HepG2 (cell line): ENCODE results near the gene ARHGEF10L. TPM values are rescaled to one million over a fixed set of nuclear protein-coding genes. Genes with fewer than 3 reads are reported as not detected.
A peak's percentile ranks its signal among the peaks of the same experiment; 100 is the strongest.

Experiments
- ARNT2 ChIP-seq: sonication (generic); formaldehyde crosslinking; IDR thresholded peaks from 2 replicates; pipeline ENCODE4 v1.8.0; 2022; ENCODE audit warnings: mild to moderate bottlenecking, low read depth, missing genetic modification reagents, moderate library complexity
- CHD2 ChIP-seq: IDR thresholded peaks from 2 replicates; pipeline ENCODE4 v1.6.1; 2011; ENCODE audit warnings: low read depth, low read length, improper control_type of control experiment
- ELF3 ChIP-seq: IDR thresholded peaks from 2 replicates; pipeline ENCODE4 v1.6.1; 2016; ENCODE audit warnings: missing genetic modification reagents, missing compliant biosample characterization
- FOXP1 ChIP-seq, 2 experiments: fragments of 450-650 bp in 1 of 2; IDR thresholded peaks; 2 replicates each; pipeline ENCODE4 v1.6.1; 2017 to 2018; ENCODE audit warnings: antibody characterized with exemption in 1 of 2
- HNF4G ChIP-seq, 2 experiments: sonication (generic) in 1 of 2; formaldehyde crosslinking in 1 of 2; IDR thresholded peaks; 2 replicates each; pipeline versions ENCODE4 v1.4.0 to v1.6.1; 2011 to 2020; ENCODE audit warnings: borderline replicate concordance in 2 of 2, low read depth in 2 of 2, mild to moderate bottlenecking in 2 of 2, low read length in 1 of 2, missing genetic modification reagents in 1 of 2, moderate library complexity in 1 of 2
- HNRNPL ChIP-seq: fragments of 200-400 bp; formaldehyde crosslinking; IDR thresholded peaks from 2 replicates; pipeline ENCODE4 v1.6.1; 2017; ENCODE audit warnings: mild to moderate bottlenecking, low read depth, low read length
- HOMEZ ChIP-seq: IDR thresholded peaks from 2 replicates; pipeline ENCODE4 v1.6.1; 2016; ENCODE audit warnings: low read depth
- MED8 ChIP-seq: sonication (generic); formaldehyde crosslinking; IDR thresholded peaks from 2 replicates; pipeline ENCODE4 v1.8.1; 2023; ENCODE audit warnings: mild to moderate bottlenecking, missing genetic modification reagents; ENCODE audit not compliant: insufficient replicate concordance
- TBX3 ChIP-seq: fragments of 450-650 bp; IDR thresholded peaks from 2 replicates; pipeline ENCODE4 v1.6.1; 2017; ENCODE audit warnings: antibody characterized with exemption, mild to moderate bottlenecking, inconsistent platforms, borderline replicate concordance
- ZGPAT ChIP-seq: IDR thresholded peaks from 2 replicates; pipeline ENCODE4 v1.6.1; 2016; ENCODE audit warnings: mild to moderate bottlenecking
- ZNF205 ChIP-seq: IDR thresholded peaks from 2 replicates; pipeline ENCODE4 v1.6.1; 2018; ENCODE audit warnings: missing biosample characterization, missing genetic modification reagents
- ZNF281 ChIP-seq: sonication (generic); formaldehyde crosslinking; IDR thresholded peaks from 2 replicates; pipeline ENCODE4 v1.4.0; 2020; ENCODE audit warnings: missing genetic modification reagents, borderline replicate concordance
- ZNF282 ChIP-seq: fragments of 450-650 bp; IDR thresholded peaks from 2 replicates; pipeline ENCODE4 v1.6.1; 2018; ENCODE audit not compliant: partially characterized antibody
- ZNF510 ChIP-seq: sonication (generic); formaldehyde crosslinking; IDR thresholded peaks from 2 replicates; pipeline ENCODE4 v1.4.0; 2020; ENCODE audit warnings: low read depth, mild to moderate bottlenecking, missing genetic modification reagents
- ZNF557 ChIP-seq: sonication (generic); formaldehyde crosslinking; IDR thresholded peaks from 2 replicates; pipeline ENCODE4 v1.4.0; 2020; ENCODE audit warnings: missing genetic modification reagents
- ZNF567 ChIP-seq: sonication (generic); formaldehyde crosslinking; IDR thresholded peaks from 2 replicates; pipeline ENCODE4 v1.8.1; 2023; ENCODE audit warnings: mild to moderate bottlenecking, missing genetic modification reagents, borderline replicate concordance
- ZNF7 ChIP-seq: IDR thresholded peaks from 2 replicates; pipeline ENCODE4 v1.6.1; 2016; ENCODE audit warnings: missing biosample characterization, missing genetic modification reagents
- polyA plus RNA-seq, 8 experiments: library from polyadenylated mRNA; depleted of rRNA in 3 of 8; stranded (reverse) in 7 of 8; unstranded in 1 of 8; fragments of >200 nt; fragmentation: Illumina TruSeq in 4 of 8; extraction: Trizol in 4 of 8; gene quantifications; 2 replicates each; pipeline versions ENCODE4 v1.2.1 to v1.2.3, GENCODE V29; 2011 to 2016; ENCODE audit warnings: low read depth in 4 of 8, missing spikeins in 1 of 8, mixed read lengths in 1 of 8; ENCODE audit not compliant: insufficient read depth in 1 of 8
- total RNA-seq, 5 experiments: library from RNA; depleted of rRNA; stranded (reverse); fragments of >200 nt; fragmentation: Illumina TruSeq; extraction: Trizol; gene quantifications; 2 replicates each; pipeline ENCODE4 v1.2.3, GENCODE V29; 2016; ENCODE audit warnings: low read depth in 1 of 5
- TF ChIP-seq, protein P1 (sequence below): sonication (generic); formaldehyde crosslinking; conservative IDR thresholded peaks from 2 replicates; pipeline ENCODE4 v1.8.0; 2022; ENCODE audit warnings: missing genetic modification reagents
- TF ChIP-seq, protein P2 (sequence below): sonication (generic); formaldehyde crosslinking; IDR thresholded peaks from 2 replicates; pipeline ENCODE4 v1.4.0; 2020; ENCODE audit warnings: low read depth, missing genetic modification reagents

The ARHGEF10L gene
- total and polyA plus RNA-seq, 2 of the 13 experiments (the other 11 are each of a cell fraction or from before 2014, with no cell fraction given) = 46.5 to 78.3 TPM

GRCh38 chr1:17498214-17498613 is 41.3 kb upstream of the ARHGEF10L start (continued):
- TF ChIP-seq HNF4G (IDR thresholded peaks at IDR 0.05; ENCODE audit: borderline replicate concordance, low read depth, low read length) (peak; percentile 45; the same call in 1 of the 2 replicates), HNF4G (CRISPR knock-in tag; IDR thresholded peaks at IDR 0.05; ENCODE audit: borderline replicate concordance, low read depth) (no peak), ARNT2 (no peak), MED8 (CRISPR knock-in tag) (no peak), ZGPAT (no peak), ZNF510 (CRISPR knock-in tag) (no peak), ZNF557 (CRISPR knock-in tag) (no peak), ZNF7 (CRISPR knock-in tag) (no peak), HNRNPL (no peak), ELF3 (no peak), TBX3 (peak; percentile 51; the same call in 1 of the 2 replicates), ZNF281 (CRISPR knock-in tag) (no peak), ZNF205 (CRISPR knock-in tag) (no peak), ZNF567 (no peak), FOXP1 (IDR thresholded peaks at IDR 0.05) (no peak), FOXP1 (CRISPR knock-in tag; IDR thresholded peaks at IDR 0.05) (peak; percentile 31; the same call in 1 of the 2 replicates), HOMEZ (no peak), CHD2 (no peak), ZNF282 (no peak)
- TF ChIP-seq, protein P1, sequence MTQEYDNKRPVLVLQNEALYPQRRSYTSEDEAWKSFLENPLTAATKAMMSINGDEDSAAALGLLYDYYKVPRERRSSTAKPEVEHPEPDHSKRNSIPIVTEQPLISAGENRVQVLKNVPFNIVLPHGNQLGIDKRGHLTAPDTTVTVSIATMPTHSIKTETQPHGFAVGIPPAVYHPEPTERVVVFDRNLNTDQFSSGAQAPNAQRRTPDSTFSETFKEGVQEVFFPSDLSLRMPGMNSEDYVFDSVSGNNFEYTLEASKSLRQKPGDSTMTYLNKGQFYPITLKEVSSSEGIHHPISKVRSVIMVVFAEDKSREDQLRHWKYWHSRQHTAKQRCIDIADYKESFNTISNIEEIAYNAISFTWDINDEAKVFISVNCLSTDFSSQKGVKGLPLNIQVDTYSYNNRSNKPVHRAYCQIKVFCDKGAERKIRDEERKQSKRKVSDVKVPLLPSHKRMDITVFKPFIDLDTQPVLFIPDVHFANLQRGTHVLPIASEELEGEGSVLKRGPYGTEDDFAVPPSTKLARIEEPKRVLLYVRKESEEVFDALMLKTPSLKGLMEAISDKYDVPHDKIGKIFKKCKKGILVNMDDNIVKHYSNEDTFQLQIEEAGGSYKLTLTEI = no peak
- TF ChIP-seq, protein P2, sequence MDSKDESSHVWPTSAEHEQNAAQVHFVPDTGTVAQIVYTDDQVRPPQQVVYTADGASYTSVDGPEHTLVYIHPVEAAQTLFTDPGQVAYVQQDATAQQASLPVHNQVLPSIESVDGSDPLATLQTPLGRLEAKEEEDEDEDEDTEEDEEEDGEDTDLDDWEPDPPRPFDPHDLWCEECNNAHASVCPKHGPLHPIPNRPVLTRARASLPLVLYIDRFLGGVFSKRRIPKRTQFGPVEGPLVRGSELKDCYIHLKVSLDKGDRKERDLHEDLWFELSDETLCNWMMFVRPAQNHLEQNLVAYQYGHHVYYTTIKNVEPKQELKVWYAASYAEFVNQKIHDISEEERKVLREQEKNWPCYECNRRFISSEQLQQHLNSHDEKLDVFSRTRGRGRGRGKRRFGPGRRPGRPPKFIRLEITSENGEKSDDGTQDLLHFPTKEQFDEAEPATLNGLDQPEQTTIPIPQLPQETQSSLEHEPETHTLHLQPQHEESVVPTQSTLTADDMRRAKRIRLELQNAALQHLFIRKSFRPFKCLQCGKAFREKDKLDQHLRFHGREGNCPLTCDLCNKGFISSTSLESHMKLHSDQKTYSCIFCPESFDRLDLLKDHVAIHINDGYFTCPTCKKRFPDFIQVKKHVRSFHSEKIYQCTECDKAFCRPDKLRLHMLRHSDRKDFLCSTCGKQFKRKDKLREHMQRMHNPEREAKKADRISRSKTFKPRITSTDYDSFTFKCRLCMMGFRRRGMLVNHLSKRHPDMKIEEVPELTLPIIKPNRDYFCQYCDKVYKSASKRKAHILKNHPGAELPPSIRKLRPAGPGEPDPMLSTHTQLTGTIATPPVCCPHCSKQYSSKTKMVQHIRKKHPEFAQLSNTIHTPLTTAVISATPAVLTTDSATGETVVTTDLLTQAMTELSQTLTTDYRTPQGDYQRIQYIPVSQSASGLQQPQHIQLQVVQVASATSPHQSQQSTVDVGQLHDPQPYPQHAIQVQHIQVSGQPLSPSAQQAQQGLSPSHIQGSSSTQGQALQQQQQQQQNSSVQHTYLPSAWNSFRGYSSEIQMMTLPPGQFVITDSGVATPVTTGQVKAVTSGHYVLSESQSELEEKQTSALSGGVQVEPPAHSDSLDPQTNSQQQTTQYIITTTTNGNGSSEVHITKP = no peak
